CD4-positive, alpha-beta T cell treated with Interleukin-2 at 100 ng/mL for 4 hours (primary cell): ENCODE results near the gene AKAIN1.

Experiments used
- DNase-seq: peaks from one replicate; pipeline ENCODE4 v3.0.0-alpha.2; 2020; ENCODE audit warnings: low spot score

AKAIN1 gene, protein sequence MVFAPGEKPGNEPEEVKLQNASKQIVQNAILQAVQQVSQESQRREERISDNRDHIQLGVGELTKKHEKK

DNA sequence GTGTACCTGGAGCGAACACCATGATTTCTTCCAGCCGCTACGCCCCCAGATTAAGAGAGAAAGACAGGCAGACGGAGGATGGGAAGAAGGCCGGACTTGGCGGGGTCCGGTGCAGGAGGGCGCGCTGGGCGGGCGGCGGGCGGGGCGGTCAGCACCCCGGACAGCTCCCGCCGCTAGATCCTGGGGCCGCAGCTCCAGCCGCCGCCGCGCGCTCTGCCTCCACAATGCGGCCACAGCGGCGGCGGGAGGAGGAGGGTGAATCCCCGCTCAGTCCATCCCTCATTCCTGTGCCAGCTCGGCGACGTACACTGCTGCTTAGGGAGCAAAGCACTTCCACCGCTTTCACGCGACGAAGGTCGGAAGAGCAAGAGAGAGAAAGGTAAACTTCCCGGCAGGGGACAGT, at the start of gene AKAIN1:
TSS of gene AKAIN1 (minus strand) at position 226 of the 403 bp plus-strand sequence. CDS start at position 22, 204 bp downstream.
- no peak for DNase-seq

DNA sequence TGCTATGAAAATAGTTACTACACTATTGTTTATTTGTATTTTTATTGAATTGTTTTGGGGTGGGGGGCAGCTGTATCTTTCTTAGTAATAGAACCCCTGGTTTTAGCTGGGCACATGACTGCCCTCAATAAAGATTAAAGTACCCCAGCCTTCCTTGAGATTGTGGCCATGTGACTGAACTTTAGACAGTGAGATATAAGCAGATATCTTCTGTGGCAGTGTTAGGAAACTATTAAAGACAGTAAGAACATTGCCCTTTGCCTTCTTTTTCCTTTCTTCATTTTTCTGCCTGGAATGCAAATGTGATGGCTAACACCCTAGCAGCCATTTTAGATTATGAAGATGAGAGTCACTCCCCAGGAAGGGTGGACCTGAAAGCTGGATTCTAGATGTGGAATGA, 47.9 kb upstream of the AKAIN1 start:
- no peak for DNase-seq

DNA sequence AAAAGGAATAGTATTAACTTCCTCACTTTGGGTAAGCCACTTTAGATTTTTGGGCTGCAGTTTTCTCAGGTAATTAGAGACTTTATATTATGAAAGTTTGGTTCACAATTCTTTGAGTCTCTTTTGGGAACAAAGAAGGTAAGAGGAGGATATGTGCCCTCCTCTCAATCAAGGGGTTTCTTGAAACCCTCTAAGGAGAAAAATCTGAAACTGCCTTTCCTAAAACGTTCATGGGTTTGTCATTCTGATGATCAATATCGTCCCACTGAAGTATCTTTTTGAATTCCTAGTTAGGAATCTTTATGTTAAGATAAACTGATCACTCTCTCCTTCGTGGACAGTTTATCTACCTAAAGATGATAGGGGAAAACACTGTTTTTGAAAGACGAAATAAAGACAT, 42.4 kb upstream of the AKAIN1 start:
- DNase-seq, result no peak

DNA sequence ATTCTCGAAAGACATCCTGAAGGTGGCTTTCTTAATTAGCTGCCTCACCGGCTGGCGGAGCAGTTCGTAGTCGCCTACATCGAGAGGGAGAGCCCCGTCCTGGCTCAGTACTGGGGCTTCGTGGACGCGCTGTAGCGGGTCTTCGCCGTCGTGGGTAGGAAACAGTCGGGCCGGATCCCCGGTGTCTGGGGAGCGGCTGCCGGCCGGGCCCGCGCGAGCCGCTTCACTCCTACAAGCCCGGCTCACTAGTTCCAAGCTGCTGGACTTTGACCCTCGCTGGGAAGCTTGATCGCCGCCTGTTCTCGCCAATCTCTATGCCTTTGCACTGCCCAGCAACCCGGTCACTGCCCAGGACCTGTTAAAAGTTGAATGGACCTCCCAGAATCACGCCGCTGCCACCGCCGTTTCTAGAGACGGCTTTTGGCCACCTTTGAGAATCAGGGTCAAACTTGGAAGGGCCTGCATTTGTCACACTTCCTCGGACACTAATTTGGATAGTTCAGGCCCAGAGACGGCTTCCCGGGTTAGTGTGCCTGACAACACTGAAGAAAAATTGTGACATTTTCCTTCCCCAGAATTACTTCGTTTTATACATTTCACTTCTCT, 41.4 kb upstream of the AKAIN1 start:
- peak; percentile 41 for DNase-seq

DNA sequence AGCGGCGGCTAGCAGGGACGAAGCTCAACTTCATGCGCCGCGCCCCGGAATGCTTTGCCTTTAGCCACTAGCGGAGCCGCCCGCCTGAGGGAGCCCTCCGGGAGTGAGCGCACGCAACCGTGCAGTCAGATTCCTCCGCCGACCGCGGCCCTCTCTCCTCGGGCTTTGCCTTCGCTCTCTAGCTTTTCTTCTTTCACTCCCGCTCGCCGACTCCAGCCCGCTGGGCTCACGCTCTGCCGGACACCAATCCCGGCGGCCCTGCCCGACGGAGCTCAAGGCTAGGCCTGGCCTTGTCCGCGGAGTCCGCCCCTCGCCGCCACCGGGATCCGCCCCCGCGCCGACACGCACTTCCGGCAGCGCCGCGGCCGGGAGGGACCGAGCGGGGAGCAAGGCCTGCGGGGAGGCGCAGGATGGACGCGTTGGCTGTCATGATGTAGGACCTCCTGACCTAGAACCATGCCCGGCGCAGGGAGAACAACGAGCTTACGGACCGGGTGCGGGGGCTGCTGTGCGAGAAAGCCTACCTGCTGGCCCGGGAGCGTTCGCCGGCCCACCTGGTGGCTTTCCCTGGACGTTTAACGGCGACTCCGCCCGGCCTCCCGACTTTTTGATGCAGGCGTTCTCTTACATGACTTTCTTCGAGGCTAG, 40.8 kb upstream of the AKAIN1 start:
- peak; percentile 81 for DNase-seq

DNA sequence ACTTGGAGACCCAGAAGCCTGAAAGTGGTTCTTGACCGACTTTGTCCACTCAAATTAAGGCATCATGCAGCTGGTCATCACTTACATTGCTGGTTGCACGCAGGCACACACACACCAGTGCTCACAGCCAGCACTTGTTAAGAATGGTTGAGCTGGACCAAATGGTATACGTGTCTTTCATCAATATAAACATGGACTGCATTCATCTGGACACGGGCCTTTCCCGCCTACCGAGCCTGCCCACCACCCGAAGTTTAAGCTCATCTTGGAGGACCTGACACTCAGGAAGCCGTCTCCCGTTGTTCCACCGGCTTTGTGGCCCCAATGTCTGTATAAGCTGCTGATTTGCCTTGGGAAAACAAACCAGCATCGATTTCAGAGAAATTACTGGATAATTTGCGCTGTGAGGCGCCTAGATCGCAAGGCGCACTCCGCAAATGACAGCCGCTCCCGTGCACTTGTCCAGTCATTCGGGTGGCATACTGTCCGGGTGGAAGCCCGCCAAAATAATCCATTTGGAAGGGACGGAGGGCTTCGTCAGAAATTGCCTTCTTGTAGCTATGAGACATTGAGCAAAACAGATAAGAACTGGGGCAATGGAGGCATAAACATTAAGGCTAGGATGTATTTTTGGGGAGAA, 40.1 kb upstream of the AKAIN1 start:
- peak; percentile 5 for DNase-seq

DNA sequence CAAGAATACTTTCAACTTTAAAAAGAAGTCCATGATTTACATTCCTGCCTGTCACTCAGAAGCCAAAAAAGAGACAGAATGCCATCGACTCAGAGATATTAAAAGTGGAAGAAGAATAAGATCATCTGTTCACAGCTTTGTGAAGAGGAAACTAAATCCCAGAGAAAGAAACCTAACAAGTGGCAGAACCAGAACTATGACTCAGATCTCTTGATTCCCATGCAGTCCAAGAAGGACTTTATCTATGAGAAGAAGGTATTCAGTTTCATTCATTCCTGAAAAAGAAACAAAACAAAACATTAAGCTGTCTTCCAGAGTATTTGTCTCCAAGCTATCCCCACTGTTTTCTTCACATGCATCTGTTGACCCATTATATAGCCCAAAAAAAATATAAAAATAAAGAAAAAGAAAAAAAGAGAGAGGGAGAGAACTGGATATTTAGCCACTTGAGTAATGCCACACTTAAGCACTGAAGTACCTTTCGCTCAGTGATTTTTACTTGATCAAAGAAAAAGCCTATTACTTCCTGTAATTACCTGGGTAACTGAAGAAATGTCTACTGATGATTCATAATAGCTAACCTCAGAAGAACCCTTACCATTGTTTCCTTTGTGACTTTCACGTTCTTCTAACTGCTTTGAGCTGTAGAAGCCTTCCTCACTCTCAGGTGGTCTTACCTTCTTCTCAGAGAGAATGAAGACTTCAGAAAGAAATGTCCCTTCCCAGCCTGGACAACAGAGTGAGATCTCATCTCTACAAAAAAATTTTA, 17.7 kb upstream of the AKAIN1 start:
- DNase-seq, result peak; percentile 5

DNA sequence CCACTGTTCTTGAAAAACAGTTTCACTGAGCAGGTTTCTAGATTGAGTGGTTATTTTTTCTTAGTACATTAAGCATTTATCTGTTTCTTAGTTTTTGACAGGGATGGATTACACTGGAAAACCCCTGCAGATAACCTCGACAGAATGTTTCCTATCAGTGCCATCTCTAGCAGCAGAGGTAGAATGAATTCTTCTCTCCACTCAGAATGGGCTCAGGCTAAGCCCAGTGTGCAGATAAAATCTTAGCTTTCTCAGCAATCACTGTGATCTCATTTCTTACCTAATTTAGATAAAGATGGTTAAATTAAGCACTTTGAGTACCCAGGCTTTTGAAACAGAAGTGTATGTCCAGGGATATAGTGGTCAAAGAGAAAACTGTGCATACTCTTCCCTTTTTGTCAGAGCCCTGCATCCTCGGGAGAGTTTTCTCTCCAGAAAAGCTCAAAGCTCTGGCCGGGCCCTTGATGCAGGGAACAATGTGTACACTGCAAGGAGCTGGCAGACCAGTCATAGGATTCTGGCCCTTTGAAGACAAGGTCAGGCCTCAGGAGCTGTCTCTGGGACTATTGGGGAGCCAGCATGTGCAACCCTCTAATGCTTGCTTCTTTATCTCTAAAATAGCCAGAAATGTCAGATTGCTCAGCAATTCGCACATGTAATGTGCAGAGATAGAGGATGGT, 10.6 kb upstream of the AKAIN1 start:
- no peak for DNase-seq

DNA sequence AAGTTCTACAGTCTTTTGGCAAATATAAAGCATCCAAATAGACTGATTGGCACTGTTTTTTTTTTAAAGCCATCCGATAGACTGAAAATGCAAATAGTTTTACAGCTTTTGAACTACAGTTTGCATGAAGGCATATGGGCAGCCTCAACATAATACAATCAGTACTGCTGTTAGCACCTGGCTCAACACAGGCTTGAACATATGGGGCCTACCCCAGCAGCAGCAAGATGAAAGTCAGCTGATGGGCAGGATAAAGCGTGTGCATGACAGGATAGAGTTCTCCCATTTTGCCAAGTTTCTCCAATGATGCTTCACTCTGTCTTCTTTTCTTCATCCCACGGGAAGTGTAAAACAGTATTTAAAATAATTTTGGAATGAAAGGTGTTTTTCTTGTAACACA, 1.3 kb upstream of the AKAIN1 start:
- DNase-seq, result no peak

DNA sequence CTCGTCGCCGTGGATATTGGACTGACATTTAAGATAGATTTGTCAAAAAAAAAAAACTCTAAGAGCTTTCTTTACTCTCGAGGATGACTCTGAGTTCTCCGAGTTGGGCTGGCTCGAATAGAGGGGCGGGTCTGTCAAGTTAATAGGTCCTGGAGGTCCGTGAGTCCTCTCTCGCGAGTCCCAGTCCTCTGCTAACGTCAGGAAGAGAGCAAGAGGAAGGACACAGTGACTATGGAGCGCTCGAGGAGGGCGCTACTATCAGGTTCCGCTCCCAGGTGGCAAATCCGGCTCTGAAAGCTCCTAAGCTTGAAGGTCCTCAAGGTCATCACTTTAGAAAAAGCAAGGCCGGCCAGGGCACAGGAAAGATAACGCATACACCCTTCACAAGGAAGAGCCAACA, 404 bp upstream of the AKAIN1 start:
- DNase-seq, result no peak

DNA sequence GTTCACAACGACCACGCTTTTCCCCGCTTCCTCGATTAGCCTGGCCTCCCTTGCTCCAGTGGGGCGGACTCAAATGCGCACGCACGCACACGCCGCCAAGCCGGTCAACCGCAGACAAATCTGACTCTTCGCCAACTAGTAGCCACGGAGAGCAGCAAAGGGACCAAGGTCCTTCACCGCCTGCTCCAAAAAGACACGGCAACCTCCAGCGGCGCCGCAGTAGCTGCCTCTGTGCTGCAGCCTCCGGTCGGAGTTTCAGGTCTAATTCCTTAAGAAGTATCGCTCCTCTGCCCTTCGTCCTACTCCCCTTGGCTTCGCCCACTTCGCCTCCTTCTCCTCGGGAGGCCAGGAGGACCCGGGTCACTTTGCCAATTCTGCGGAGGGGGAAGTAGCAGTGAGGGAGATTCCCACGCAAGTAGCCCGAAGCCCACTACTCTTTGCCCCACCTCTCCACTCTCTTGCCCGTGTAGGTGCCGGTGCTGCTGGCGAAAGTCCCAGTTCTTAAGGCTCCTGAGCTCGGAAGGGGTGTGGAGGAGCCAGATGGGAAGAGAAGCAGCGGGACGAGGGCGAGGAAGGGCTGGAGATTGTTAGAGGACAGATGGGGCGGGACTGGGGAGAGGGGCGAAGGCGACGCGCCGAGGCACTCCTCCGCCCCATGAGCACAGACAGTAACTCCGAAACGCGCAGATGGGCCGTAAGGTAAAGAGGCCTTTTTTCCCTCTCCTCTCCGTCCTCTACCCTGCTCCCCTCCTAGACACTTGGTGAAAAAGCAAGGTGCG, 615 bp downstream of the AKAIN1 start:
- DNase-seq, result no peak

DNA sequence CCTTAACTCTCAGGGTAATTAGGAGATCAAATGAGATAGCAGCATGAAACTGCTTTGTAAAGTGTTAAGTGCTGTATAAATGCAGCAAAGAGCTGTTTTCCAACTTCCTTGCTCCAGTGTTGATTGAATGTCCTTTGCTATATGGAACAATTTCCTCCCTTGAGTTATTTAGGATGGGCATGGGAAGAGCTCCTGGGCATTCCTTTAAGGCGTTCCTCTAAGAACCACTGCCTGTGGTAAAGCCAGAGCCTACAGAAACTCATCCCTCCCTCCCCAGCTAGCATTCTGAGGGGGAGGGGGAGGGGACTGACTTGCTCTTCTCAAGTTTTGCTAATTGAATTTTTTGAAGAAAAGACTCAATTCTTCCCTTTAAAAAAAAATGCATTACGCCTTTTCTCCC, 1.4 kb downstream of the AKAIN1 start:
- no peak for DNase-seq

DNA sequence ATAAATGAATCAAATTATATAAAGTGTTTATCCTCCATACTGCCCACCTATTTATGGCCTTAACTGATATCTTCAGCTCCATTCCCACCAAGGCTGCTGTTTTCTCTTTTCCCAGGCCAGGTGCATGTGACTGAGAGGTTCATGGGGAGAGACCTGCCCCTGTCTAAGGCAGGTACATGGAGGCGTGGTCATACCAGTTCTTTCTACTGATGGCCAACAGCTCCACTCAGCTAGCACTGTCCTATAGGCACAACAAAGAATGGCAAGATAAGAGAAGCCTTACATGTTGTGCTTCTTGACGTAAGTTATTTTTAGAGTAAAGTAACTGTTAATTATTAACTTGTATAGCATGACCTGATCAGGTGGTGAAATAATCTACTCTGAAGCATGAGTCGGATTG, 16.8 kb downstream of the AKAIN1 start:
- no peak for DNase-seq

DNA sequence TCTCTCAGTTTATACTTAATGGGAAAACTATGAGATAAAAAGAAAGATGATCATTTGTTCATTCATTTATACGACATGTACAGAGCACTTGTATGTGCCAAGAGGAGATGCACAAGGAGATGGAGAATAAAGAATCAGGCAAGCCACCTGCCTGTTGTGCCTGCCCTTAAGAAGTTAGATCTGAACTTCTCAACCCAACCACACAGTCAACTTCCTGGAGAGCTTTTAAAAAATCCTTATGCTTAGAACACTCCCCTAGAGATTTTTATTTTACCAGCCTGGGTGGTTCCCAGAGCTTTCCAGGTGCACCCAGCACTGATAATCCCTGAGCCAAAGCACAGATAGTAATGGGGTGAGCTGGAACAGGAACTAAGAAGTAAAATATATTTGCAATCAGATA, 18.5 kb downstream of the AKAIN1 start:
- no peak for DNase-seq

DNA sequence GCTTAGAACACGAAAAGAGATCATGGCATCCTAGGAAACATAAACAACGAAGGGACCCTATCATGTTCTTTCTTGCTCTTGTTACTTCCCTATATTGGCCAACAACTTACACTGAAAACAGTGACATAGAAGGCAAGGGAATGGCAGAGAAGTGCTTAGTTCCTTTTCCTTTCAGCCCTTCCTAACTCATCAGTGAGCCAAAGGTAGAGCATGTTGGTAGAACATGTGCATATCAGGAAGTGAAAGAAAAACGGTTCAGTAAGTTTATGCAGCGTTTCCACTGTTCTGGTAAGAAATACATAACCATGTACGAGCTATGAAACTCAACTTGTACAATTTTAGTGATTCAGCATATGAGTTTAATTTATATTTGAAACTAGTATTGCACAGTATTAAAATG, 21.7 kb downstream of the AKAIN1 start:
- no peak for DNase-seq

DNA sequence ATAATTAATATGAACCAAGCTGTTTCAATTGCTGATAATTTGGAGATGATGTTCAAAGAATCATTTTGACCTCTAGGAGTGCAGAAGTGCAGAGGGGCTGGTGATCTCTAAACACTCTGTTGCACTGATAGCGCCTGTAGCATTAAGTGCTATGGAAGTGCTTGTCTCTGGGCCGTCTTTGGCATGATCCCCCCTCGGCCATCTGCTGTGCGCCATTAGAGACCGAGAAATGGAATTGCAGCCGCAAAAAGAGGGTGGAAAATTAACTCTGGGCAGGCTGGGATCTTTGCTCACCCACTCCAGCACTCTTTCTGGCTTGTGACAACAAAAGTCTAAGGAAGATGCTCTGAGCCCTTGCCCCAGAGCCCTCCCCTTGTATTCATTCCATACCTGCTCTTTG, 23.4 kb downstream of the AKAIN1 start:
- DNase-seq, result no peak

DNA sequence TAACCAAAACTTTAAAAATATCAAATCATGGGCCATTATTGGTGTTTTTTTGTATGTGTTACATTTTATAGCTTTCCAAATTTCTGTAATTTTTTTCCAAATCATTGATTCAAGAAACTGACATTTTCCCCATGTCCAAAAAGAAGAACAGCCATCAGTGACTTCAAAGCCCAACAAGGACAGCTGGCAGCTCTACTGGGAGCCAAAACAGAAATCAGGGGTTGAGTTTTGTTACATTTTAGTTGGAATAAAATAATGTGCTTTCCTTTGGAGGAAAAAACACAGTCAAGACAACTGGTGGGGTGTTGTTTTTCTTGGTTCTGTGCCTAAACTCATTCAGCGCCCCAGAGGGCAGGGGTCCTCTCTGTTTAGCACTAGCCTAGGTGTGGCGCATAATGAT, 23.8 kb downstream of the AKAIN1 start:
- DNase-seq, result no peak

DNA sequence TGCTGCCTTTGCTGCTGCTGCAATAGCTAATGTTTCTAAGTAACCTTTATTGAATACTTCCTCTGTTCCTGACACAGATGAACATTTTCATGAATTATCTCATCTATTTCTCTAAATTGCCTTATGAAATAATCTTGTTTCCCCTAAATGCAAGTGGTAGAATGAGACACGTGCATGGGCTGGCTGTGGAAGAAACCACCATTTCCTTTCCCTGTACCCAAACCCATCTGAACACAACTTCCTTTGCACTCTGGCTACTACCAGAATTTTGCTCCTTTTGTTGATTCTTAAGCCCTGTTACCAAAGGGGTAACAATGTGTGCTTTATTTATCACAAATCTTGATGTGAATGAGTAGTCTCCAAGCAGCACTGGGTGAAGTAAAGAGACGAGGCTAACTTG, 29.2 kb downstream of the AKAIN1 start:
- peak; percentile 5 for DNase-seq

DNA sequence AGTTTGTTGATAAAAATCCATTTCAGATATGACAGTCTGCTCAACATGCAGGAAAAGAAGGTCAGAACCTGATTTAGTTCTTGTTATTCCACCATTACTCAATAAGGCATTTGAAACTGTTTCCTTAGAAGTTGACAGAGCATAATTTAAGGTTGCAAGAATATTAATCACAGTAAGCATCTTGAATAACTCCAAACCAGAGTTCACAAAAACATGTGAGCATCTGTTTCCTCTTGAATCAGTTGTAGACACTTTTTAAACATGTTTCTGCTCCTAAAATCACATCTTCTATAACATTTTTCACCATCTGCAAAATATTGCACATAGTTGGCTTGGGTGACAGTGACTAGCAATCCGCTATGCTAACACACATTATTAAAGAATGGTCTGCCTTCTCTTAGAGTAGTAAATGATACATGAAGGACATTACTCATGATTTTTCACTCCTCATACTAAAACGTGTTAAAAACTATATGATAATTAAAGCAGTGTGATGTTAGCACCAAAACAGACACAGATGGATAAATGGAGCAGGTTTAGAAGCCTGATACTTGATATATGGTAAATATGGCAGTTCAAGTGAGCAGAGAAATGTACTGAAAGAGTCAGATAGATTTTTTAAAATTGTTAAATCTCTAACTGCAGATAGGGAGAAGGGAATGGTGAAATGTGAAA, 30.3 kb downstream of the AKAIN1 start:
- DNase-seq, result no peak

DNA sequence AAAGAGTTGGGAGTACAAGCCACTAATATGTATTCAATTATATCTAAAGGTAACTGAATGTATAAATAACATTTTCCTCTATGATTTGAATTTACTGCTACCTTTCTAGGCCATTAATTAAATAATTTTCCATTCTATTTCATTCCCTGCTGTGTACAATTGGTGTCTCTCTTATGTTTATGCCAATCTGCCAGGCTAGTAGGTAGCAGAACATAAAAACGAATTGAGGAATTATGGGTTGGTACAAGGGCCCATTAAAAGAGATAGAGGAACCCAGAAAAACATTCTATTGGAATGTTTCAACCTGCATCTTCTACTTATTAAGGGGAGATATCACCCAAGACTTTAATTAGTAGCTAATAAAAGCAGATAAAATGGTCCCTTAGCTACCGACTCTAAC, 32.2 kb downstream of the AKAIN1 start:
- DNase-seq, result no peak

DNA sequence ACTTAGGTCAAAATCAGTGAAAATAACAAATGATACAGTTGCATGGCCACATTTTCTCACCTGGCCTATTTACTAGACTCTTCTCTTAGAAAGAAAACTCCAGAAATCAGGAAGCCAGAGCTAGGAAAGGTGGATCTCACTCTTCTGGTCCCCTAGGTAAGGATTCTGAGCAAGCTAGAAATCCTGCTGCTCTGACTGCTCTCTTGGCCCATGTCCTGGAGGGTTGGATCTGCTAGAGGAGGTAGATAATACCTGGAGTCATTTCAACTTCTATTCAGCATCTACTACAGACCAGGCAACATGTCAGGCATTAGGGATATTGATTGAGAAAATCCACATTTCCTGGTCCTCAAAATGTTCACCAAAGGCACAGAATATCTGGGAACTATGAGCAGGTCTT, 34.9 kb downstream of the AKAIN1 start:
- DNase-seq, result no peak
